ENCODE measurements around the gene PIGR. TPM values are rescaled to one million over a fixed set of nuclear protein-coding genes. Genes with fewer than 3 reads are reported as not detected.

The PIGR gene
- total and polyA plus RNA-seq, 10 of the 15 experiments (the other 5 are each of a cell fraction or from before 2014, with no cell fraction given): 0.96 to 7.6 (median 1.8) TPM

GRCh38 chr1:206953126-206953525 is 6.9 kb upstream of the PIGR start:
- RAD21 ChIA-PET (ENCODE audit: unreplicated experiment): interaction anchor here (1.8 kb wide), 1 partner anchor 35 kb away, joined by 6 read pairs; no protein-coding TSS in a partner anchor
- intact Hi-C loops (cut with micrococcal nuclease; ENCODE audit: unreplicated experiment) (no loop called here), in situ Hi-C loops (cut with MboI) (no loop called here)
- Histone ChIP-seq H3K36me3 (ENCODE audit: control insufficient read depth in 2 of 2, insufficient read depth in 2 of 2, low read length in 1 of 2) (no peaks in the 10 kb centered on the region), H3K79me2 (ENCODE audit: control insufficient read depth, insufficient read depth, low read length) (no peaks in the 10 kb centered on the region), H3K9ac (ENCODE audit: control insufficient read depth, insufficient read depth, low read length) (no peak overlapping the region), H3K4me2 (ENCODE audit: control insufficient read depth, insufficient read depth) (no peak overlapping the region), H3K9me3 (replicated peaks; ENCODE audit: control insufficient read depth, insufficient read depth, low read length) (peaks cover 4% of the 10 kb centered on the region; the same call in 2 of the 3 replicates), H3K4me3 (no peak overlapping the region), H3K27me3 (replicated peaks in 1 of 2; ENCODE audit: control insufficient read depth in 2 of 2, insufficient read depth in 2 of 2, low read length in 1 of 2) (no peaks in the 10 kb centered on the region), H4K20me1 (ENCODE audit: control insufficient read depth, insufficient read depth) (no peaks in the 10 kb centered on the region), H2AFZ (ENCODE audit: control insufficient read depth, low read depth, low read length) (no peak overlapping the region), H3K4me1 (ENCODE audit: control insufficient read depth, insufficient read depth, low read length) (peaks cover 55% of the 10 kb centered on the region), H3K27ac (ENCODE audit: control insufficient read depth, insufficient read depth) (no peak overlapping the region)
- BruUV-seq (replicated peaks): no TSS peak
- FAIRE-seq: no peak
- no peak for ATAC-seq
- TF ChIP-seq PRDM15 (CRISPR knock-in tag; IDR thresholded peaks at IDR 0.05) (no peak), CHD1 (IDR thresholded peaks at IDR 0.05; ENCODE audit: low read depth, low read length) (no peak), EP300 (IDR thresholded peaks at IDR 0.05; ENCODE audit: borderline replicate concordance in 1 of 2, control insufficient read depth in 1 of 2, low read depth in 2 of 2, low read length in 2 of 2) (no peak), YY1 (IDR thresholded peaks at IDR 0.05; ENCODE audit: low read depth, low read length) (no peak), ZZZ3 (IDR thresholded peaks at IDR 0.05; ENCODE audit: control insufficient read depth, insufficient read length, low read depth) (no peak), HDGF (IDR thresholded peaks at IDR 0.05) (no peak), NR2F1 (conservative IDR thresholded peaks at IDR 0.05) (no peak), SMC3 (IDR thresholded peaks at IDR 0.05; ENCODE audit: borderline replicate concordance, low read length) (no peak)
- TF ChIP-seq, protein P1, sequence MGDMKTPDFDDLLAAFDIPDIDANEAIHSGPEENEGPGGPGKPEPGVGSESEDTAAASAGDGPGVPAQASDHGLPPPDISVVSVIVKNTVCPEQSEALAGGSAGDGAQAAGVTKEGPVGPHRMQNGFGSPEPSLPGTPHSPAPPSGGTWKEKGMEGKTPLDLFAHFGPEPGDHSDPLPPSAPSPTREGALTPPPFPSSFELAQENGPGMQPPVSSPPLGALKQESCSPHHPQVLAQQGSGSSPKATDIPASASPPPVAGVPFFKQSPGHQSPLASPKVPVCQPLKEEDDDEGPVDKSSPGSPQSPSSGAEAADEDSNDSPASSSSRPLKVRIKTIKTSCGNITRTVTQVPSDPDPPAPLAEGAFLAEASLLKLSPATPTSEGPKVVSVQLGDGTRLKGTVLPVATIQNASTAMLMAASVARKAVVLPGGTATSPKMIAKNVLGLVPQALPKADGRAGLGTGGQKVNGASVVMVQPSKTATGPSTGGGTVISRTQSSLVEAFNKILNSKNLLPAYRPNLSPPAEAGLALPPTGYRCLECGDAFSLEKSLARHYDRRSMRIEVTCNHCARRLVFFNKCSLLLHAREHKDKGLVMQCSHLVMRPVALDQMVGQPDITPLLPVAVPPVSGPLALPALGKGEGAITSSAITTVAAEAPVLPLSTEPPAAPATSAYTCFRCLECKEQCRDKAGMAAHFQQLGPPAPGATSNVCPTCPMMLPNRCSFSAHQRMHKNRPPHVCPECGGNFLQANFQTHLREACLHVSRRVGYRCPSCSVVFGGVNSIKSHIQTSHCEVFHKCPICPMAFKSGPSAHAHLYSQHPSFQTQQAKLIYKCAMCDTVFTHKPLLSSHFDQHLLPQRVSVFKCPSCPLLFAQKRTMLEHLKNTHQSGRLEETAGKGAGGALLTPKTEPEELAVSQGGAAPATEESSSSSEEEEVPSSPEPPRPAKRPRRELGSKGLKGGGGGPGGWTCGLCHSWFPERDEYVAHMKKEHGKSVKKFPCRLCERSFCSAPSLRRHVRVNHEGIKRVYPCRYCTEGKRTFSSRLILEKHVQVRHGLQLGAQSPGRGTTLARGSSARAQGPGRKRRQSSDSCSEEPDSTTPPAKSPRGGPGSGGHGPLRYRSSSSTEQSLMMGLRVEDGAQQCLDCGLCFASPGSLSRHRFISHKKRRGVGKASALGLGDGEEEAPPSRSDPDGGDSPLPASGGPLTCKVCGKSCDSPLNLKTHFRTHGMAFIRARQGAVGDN (IDR thresholded peaks at IDR 0.05): no peak
- CTCF ChIA-PET: interaction anchor here (0.6 to 9.4 kb wide), 6 partner anchors 12 to 207 kb away, joined by 3 to 61 read pairs (median 16); no protein-coding TSS in a partner anchor
- POLR2A ChIA-PET: interaction anchor here (1.4 to 2.3 kb wide), 2 partner anchors 12 to 21 kb away, joined by 3 to 13 read pairs; no protein-coding TSS in a partner anchor
- SMC1A ChIA-PET (ENCODE audit: uncharacterized antibody, unreplicated experiment): interaction anchor here (0.7 to 1.5 kb wide), 3 partner anchors 17 to 40 kb away, joined by 3 to 5 read pairs (median 4); no protein-coding TSS in a partner anchor
- no peak for DNase-seq (ENCODE audit: low read depth, low spot score)
- WGBS (ENCODE audit: insufficient coverage, insufficient replicate concordance, low lambda C conversion rate, missing lambda C conversion rate): 89% methylated on average over 3 of the region's 3 CpGs
